Smooth muscle cell (in vitro differentiated cells): Measurements from ENCODE around the gene CLDN20. TPM values are rescaled to one million over a fixed set of nuclear protein-coding genes. Genes with fewer than 3 reads are reported as not detected.

Experiments used
- DNase-seq: peaks from one replicate; lab custom pipeline; 2025; ENCODE audit not compliant: unreplicated experiment; lab: John Stamatoyannopoulos, UW
- H2AFZ ChIP-seq: fragments of 200-600 bp; sonication (generic); 2 replicates; pipeline ENCODE4 v1.6.0; 2016; ENCODE audit warnings: antibody characterized with exemption, low read depth, mild to moderate bottlenecking
- H3F3A ChIP-seq: fragments of 200-600 bp; sonication (generic); 2 replicates; pipeline ENCODE4 v1.6.0; 2017; ENCODE audit warnings: antibody characterized with exemption, low read depth
- H3K27ac ChIP-seq: fragments of 200-600 bp; sonication (generic); 2 replicates; pipeline ENCODE4 v1.5.1; 2016; ENCODE audit warnings: low read depth, mild to moderate bottlenecking
- H3K27me3 ChIP-seq: fragments of 200-600 bp; sonication (generic); 2 replicates; pipeline ENCODE4 v1.6.1; 2016; ENCODE audit warnings: low read depth, mild to moderate bottlenecking
- H3K36me3 ChIP-seq: fragments of 200-600 bp; sonication (generic); 2 replicates; pipeline ENCODE4 v1.5.1; 2016; ENCODE audit warnings: low read depth
- H3K4me1 ChIP-seq: fragments of 200-600 bp; sonication (generic); 2 replicates; pipeline ENCODE4 v1.5.1; 2016; ENCODE audit warnings: low read depth
- H3K4me2 ChIP-seq: fragments of 200-600 bp; sonication (generic); 2 replicates; pipeline ENCODE4 v1.6.0; 2016; ENCODE audit warnings: mild to moderate bottlenecking
- H3K4me3 ChIP-seq: fragments of 200-600 bp; sonication (generic); 2 replicates; pipeline ENCODE4 v1.5.1; 2016; ENCODE audit warnings: mild to moderate bottlenecking
- H3K79me2 ChIP-seq: fragments of 200-600 bp; sonication (generic); 2 replicates; pipeline ENCODE4 v1.6.0; 2016; ENCODE audit warnings: low read depth, mild to moderate bottlenecking
- H3K9ac ChIP-seq: fragments of 200-600 bp; sonication (generic); 2 replicates; pipeline ENCODE4 v1.6.0; 2016; ENCODE audit warnings: low read depth
- H3K9me3 ChIP-seq: fragments of 200-600 bp; sonication (generic); replicated peaks from 2 replicates; pipeline ENCODE4 v1.5.1; 2016; ENCODE audit warnings: low read depth
- H4K20me1 ChIP-seq: fragments of 200-600 bp; sonication (generic); 2 replicates; pipeline ENCODE4 v1.6.0; 2016; ENCODE audit warnings: low read depth
- WGBS: methylation state at CpG from one replicate; pipeline ENCODE4 v1.1.7; 2016; ENCODE audit warnings: low lambda C conversion rate; 5-methylcytosine and 5-hydroxymethylcytosine counted together
- polyA plus RNA-seq: library from polyadenylated mRNA; unstranded; fragments of >200 nt; fragmentation: Nextera tagmentation; extraction: Ambion mirVana; gene quantifications from 2 replicates; pipeline ENCODE4 v1.2.1, GENCODE V29; 2016
- total RNA-seq: library from RNA; depleted of rRNA; stranded (reverse); fragments of >200 nt; gene quantifications from 2 replicates; pipeline ENCODE4 v1.2.3, GENCODE V29; 2014
- TF ChIP-seq, protein P1 (sequence below): fragments of 200-600 bp; sonication (generic); IDR thresholded peaks from 2 replicates; pipeline ENCODE4 v1.5.1; 2017; ENCODE audit warnings: borderline replicate concordance, mild to moderate bottlenecking, antibody characterized with exemption; ENCODE audit not compliant: insufficient read depth, poor library complexity, severe bottlenecking

Gene CLDN20
- total and polyA plus RNA-seq, 2 experiments from 2014 or later, result not detected

GRCh38 chr6:155256122-155256795, 7.6 kb upstream of the CLDN20 start:
- H3K4me1 ChIP-seq, result peaks cover 6% of the 10 kb centered on the region
- no peak overlapping the region for H3K4me3 ChIP-seq
- no peaks in the 10 kb centered on the region for H4K20me1 ChIP-seq
- peaks cover 7% of the 10 kb centered on the region for H3K36me3 ChIP-seq
- no peaks in the 10 kb centered on the region for H3K9me3 ChIP-seq
- DNase-seq, result no peak
- WGBS, result 87% methylated on average over 13 of the region's 13 CpGs
- no peak overlapping the region for H3K27ac ChIP-seq
- no peak overlapping the region for H3K4me2 ChIP-seq
- H3F3A ChIP-seq, result no peaks in the 10 kb centered on the region
- no peak overlapping the region for H3K9ac ChIP-seq
- H3K27me3 ChIP-seq, result no peaks in the 10 kb centered on the region
- H2AFZ ChIP-seq, result no peak overlapping the region
- TF ChIP-seq, protein P1, sequence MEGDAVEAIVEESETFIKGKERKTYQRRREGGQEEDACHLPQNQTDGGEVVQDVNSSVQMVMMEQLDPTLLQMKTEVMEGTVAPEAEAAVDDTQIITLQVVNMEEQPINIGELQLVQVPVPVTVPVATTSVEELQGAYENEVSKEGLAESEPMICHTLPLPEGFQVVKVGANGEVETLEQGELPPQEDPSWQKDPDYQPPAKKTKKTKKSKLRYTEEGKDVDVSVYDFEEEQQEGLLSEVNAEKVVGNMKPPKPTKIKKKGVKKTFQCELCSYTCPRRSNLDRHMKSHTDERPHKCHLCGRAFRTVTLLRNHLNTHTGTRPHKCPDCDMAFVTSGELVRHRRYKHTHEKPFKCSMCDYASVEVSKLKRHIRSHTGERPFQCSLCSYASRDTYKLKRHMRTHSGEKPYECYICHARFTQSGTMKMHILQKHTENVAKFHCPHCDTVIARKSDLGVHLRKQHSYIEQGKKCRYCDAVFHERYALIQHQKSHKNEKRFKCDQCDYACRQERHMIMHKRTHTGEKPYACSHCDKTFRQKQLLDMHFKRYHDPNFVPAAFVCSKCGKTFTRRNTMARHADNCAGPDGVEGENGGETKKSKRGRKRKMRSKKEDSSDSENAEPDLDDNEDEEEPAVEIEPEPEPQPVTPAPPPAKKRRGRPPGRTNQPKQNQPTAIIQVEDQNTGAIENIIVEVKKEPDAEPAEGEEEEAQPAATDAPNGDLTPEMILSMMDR, result no peak
- no peaks in the 10 kb centered on the region for H3K79me2 ChIP-seq

- no peak overlapping the region for H3K4me2 ChIP-seq
- H3K79me2 ChIP-seq, result no peaks in the 10 kb centered on the region
- no peak for DNase-seq
- H3K9me3 ChIP-seq, result no peaks in the 10 kb centered on the region
- 97% methylated on average over 9 of the region's 9 CpGs for WGBS
- no peaks in the 10 kb centered on the region for H3K27me3 ChIP-seq
- H2AFZ ChIP-seq, result no peak overlapping the region
- no peak overlapping the region for H3K27ac ChIP-seq
- no peaks in the 10 kb centered on the region for H3F3A ChIP-seq
- H3K4me3 ChIP-seq, result no peak overlapping the region
- H3K36me3 ChIP-seq, result peaks cover 7% of the 10 kb centered on the region
- no peaks in the 10 kb centered on the region for H4K20me1 ChIP-seq
- H3K9ac ChIP-seq, result no peak overlapping the region
- TF ChIP-seq, protein P1, result no peak
- H3K4me1 ChIP-seq, result peaks cover 15% of the 10 kb centered on the region
Observed at GRCh38 chr6:155257796-155258195, 6.0 kb upstream of the CLDN20 start.

DNA sequence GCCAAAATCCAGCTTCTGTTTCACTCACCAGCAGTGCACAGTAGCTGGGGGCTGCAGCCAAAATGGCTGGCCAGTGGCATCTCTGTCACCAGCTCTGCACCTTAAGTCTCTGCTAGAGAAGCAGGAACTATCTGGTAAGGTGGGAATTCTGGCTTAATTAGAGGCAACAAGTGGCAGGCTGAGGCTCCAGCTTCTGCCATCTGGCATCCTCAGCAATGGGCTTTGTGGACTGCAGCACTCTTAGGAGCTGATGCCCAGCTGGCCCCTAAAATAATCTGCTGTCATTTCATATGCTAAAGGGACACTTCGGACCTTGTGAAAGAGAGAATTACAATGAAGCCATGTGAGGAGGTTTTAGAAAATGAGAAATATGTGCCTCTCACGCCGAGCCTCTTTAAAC, 4.6 kb upstream of the CLDN20 start:
- H3K36me3 ChIP-seq, result peaks cover 7% of the 10 kb centered on the region
- no peaks in the 10 kb centered on the region for H3F3A ChIP-seq
- no peaks in the 10 kb centered on the region for H3K79me2 ChIP-seq
- WGBS, result 93% methylated on average over 3 of the region's 3 CpGs
- H3K27me3 ChIP-seq, result no peaks in the 10 kb centered on the region
- H3K4me3 ChIP-seq, result no peak overlapping the region
- H3K9ac ChIP-seq, result no peak overlapping the region
- H4K20me1 ChIP-seq, result no peaks in the 10 kb centered on the region
- no peak overlapping the region for H2AFZ ChIP-seq
- H3K4me2 ChIP-seq, result no peak overlapping the region
- no peaks in the 10 kb centered on the region for H3K9me3 ChIP-seq
- DNase-seq, result no peak
- H3K4me1 ChIP-seq, result peaks cover 11% of the 10 kb centered on the region
- TF ChIP-seq, protein P1, result no peak
- no peak overlapping the region for H3K27ac ChIP-seq

DNA sequence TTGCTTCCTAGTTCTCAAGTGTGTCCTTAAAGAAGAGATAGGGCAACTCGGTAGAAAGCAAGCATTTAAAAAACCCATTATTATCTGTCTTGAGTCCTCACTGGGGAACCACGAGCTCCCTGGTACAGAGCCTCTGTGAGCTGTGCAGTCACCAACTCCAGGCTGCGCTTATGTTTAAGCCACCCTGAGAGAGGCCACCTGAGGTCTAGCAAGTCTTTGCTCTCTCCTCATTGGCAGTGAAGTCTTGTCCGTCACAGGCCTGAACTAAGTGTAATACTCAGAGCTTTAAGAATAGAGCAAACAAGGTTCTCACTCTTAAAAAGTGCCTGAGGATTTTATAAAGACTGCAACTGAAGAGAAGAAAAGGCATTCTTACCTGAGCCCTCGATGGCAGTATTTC, 3.9 kb upstream of the CLDN20 start:
- H3K27ac ChIP-seq, result no peak overlapping the region
- peaks cover 11% of the 10 kb centered on the region for H3K4me1 ChIP-seq
- TF ChIP-seq, protein P1, result no peak
- no peaks in the 10 kb centered on the region for H4K20me1 ChIP-seq
- 96% methylated on average over 5 of the region's 5 CpGs for WGBS
- no peak overlapping the region for H3K9ac ChIP-seq
- H3K36me3 ChIP-seq, result peaks cover 6% of the 10 kb centered on the region
- no peaks in the 10 kb centered on the region for H3K27me3 ChIP-seq
- H3K4me2 ChIP-seq, result no peak overlapping the region
- DNase-seq, result no peak
- H3K79me2 ChIP-seq, result no peaks in the 10 kb centered on the region
- no peaks in the 10 kb centered on the region for H3F3A ChIP-seq
- no peak overlapping the region for H3K4me3 ChIP-seq
- H3K9me3 ChIP-seq, result no peaks in the 10 kb centered on the region
- H2AFZ ChIP-seq, result no peak overlapping the region
